ENCODE measurements around the gene COL28A1. TPM values are rescaled to one million over a fixed set of nuclear protein-coding genes. Genes with fewer than 3 reads are reported as not detected.

The COL28A1 gene
- total RNA-seq, 1 experiment from 2014 or later: 2.2 TPM

- Histone ChIP-seq H3K9me2 (ENCODE audit: insufficient read depth) (no peaks in the 10 kb centered on the region), H3K4me2 (no peak overlapping the region), H3K79me2 (ENCODE audit: low read depth) (no peaks in the 10 kb centered on the region), H3K9me3 (ENCODE audit: insufficient read depth, low read depth) (peaks cover 17% of the 10 kb centered on the region), H2AFZ (no peak overlapping the region), H3K36me3 (ENCODE audit: low read depth) (no peaks in the 10 kb centered on the region), H3K4me3 (no peak overlapping the region), H4K20me1 (ENCODE audit: insufficient read depth) (no peaks in the 10 kb centered on the region), H3F3A (ENCODE audit: insufficient read depth, low read depth) (no peaks in the 10 kb centered on the region), H3K27ac (no peak overlapping the region), H3K27me3 (ENCODE audit: insufficient read depth, low read depth) (no peaks in the 10 kb centered on the region), H3K4me1 (replicated peaks; ENCODE audit: insufficient read depth) (no peaks in the 10 kb centered on the region)
- ChIA-PET POLR2A (ENCODE audit: unreplicated experiment) (no interaction called here), CTCF (no interaction called here)
- DNase-seq: no peak
- TF ChIP-seq, protein P1, sequence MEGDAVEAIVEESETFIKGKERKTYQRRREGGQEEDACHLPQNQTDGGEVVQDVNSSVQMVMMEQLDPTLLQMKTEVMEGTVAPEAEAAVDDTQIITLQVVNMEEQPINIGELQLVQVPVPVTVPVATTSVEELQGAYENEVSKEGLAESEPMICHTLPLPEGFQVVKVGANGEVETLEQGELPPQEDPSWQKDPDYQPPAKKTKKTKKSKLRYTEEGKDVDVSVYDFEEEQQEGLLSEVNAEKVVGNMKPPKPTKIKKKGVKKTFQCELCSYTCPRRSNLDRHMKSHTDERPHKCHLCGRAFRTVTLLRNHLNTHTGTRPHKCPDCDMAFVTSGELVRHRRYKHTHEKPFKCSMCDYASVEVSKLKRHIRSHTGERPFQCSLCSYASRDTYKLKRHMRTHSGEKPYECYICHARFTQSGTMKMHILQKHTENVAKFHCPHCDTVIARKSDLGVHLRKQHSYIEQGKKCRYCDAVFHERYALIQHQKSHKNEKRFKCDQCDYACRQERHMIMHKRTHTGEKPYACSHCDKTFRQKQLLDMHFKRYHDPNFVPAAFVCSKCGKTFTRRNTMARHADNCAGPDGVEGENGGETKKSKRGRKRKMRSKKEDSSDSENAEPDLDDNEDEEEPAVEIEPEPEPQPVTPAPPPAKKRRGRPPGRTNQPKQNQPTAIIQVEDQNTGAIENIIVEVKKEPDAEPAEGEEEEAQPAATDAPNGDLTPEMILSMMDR (conservative IDR thresholded peaks at IDR 0.05): no peak
- no peak for TF ChIP-seq EZH2 (IDR thresholded peaks at IDR 0.05; ENCODE audit: low read depth)
- intact Hi-C loops (cut with micrococcal nuclease; ENCODE audit: unreplicated experiment): no loop called here
- BruUV-seq (replicated peaks): no TSS peak
Observed at GRCh38 chr7:7452119-7452518, 83.6 kb downstream of the COL28A1 start.

DNA sequence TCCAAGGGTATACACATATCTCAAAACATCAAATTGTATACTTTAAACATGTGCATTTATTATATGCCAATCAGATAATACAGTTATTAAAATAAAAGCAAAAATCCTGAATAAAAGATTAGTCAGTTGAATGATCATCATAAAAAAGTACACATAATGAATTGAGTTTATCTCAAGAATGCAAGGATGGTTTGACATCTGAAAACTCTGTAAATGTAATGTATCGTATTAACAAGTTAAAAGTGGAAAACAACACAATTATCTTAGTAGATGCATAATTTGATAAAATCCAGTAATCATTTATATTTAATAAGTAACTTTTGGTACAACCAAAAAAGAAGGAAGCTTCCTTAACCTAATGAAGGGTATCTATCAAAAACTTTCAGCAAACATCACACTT, 86.6 kb downstream of the COL28A1 start:
- no peaks in the 10 kb centered on the region for H3F3A ChIP-seq (ENCODE audit: insufficient read depth, low read depth)
- no peaks in the 10 kb centered on the region for H3K9me2 ChIP-seq (ENCODE audit: insufficient read depth)
- no peak overlapping the region for H3K27ac ChIP-seq
- ChIA-PET CTCF (interaction anchor here (0.8 kb wide), 1 partner anchor 983 kb away, joined by 3 read pairs; no protein-coding TSS in a partner anchor), POLR2A (ENCODE audit: unreplicated experiment) (no interaction called here)
- H3K36me3 ChIP-seq (ENCODE audit: low read depth): no peaks in the 10 kb centered on the region
- no peaks in the 10 kb centered on the region for H3K27me3 ChIP-seq (ENCODE audit: insufficient read depth, low read depth)
- H3K9me3 ChIP-seq (ENCODE audit: insufficient read depth, low read depth): peaks cover 17% of the 10 kb centered on the region
- H3K4me1 ChIP-seq (replicated peaks; ENCODE audit: insufficient read depth): no peaks in the 10 kb centered on the region
- no TSS peak for BruUV-seq (replicated peaks)
- H4K20me1 ChIP-seq (ENCODE audit: insufficient read depth): no peaks in the 10 kb centered on the region
- intact Hi-C loops (cut with micrococcal nuclease; ENCODE audit: unreplicated experiment): no loop called here
- TF ChIP-seq, protein P1 (conservative IDR thresholded peaks at IDR 0.05): no peak
- TF ChIP-seq EZH2 (IDR thresholded peaks at IDR 0.05; ENCODE audit: low read depth): no peak
- no peak overlapping the region for H3K4me2 ChIP-seq
- H3K4me3 ChIP-seq: no peak overlapping the region
- H3K79me2 ChIP-seq (ENCODE audit: low read depth): no peaks in the 10 kb centered on the region
- H2AFZ ChIP-seq: no peak overlapping the region
- DNase-seq: no peak

GRCh38 chr7:7446616-7447015, 89.1 kb downstream of the COL28A1 start:
- Histone ChIP-seq H3K4me2 (no peak overlapping the region), H3F3A (ENCODE audit: insufficient read depth, low read depth) (no peaks in the 10 kb centered on the region), H3K9me3 (ENCODE audit: insufficient read depth, low read depth) (peaks cover 23% of the 10 kb centered on the region), H3K4me3 (no peak overlapping the region), H2AFZ (no peak overlapping the region), H4K20me1 (ENCODE audit: insufficient read depth) (no peaks in the 10 kb centered on the region), H3K79me2 (ENCODE audit: low read depth) (no peaks in the 10 kb centered on the region), H3K9me2 (ENCODE audit: insufficient read depth) (no peaks in the 10 kb centered on the region), H3K4me1 (replicated peaks; ENCODE audit: insufficient read depth) (no peaks in the 10 kb centered on the region), H3K36me3 (ENCODE audit: low read depth) (no peaks in the 10 kb centered on the region), H3K27ac (no peak overlapping the region), H3K27me3 (ENCODE audit: insufficient read depth, low read depth) (no peaks in the 10 kb centered on the region)
- intact Hi-C loops (cut with micrococcal nuclease; ENCODE audit: unreplicated experiment): no loop called here
- CTCF ChIA-PET: no interaction called here
- no TSS peak for BruUV-seq (replicated peaks)
- no peak for DNase-seq
- POLR2A ChIA-PET (ENCODE audit: unreplicated experiment): interaction anchor here (0.7 kb wide), 1 partner anchor 117 kb away, joined by 4 read pairs; no protein-coding TSS in a partner anchor
- TF ChIP-seq EZH2 (IDR thresholded peaks at IDR 0.05; ENCODE audit: low read depth): no peak
- TF ChIP-seq, protein P1 (conservative IDR thresholded peaks at IDR 0.05): no peak
